ENCODE results near the gene SRI. TPM values are rescaled to one million over a fixed set of nuclear protein-coding genes. Genes with fewer than 3 reads are reported as not detected.
A peak's percentile ranks its signal among the peaks of the same experiment; 100 is the strongest.

SRI gene
- total RNA-seq, 4 donors from 2014 or later, result 12.3 to 33.1 (median 17.3) TPM

GRCh38 chr7:88176190-88176589 is 43.6 kb downstream of the SRI start:
- Histone ChIP-seq H3K4me3 (no peak overlapping the region), H3K27me3 (no peaks in the 10 kb centered on the region), H3K9me3 (no peaks in the 10 kb centered on the region), H3K27ac (no peak overlapping the region), H3K36me3 (no peaks in the 10 kb centered on the region), H3K4me1 (no peaks in the 10 kb centered on the region)
- TF ChIP-seq CTCF (IDR thresholded peaks at IDR 0.05 in 4 of 5, conservative IDR thresholded peaks at IDR 0.05 in 1 of 5) (no peak), POLR2A (IDR thresholded peaks at IDR 0.05) (no peak)
- DNase-seq, result no peak
- no peak for ATAC-seq
- intact Hi-C loops (cut with DNase I; ENCODE audit: low total_unique reads), result no loop called here
- in situ Hi-C loops (cut with MboI; ENCODE audit: low sequenced_read_pairs in 4 of 4), result no loop called here

- H3K9me3 ChIP-seq, result no peaks in the 10 kb centered on the region
- in situ Hi-C loops (cut with MboI; ENCODE audit: low sequenced_read_pairs in 4 of 4), result no loop called here
- no peak for ATAC-seq
- no peak overlapping the region for H3K4me3 ChIP-seq
- no peak for TF ChIP-seq CTCF (IDR thresholded peaks at IDR 0.05 in 4 of 5, conservative IDR thresholded peaks at IDR 0.05 in 1 of 5)
- TF ChIP-seq POLR2A (IDR thresholded peaks at IDR 0.05), result no peak
- no peak overlapping the region for H3K27ac ChIP-seq
- H3K36me3 ChIP-seq, result no peaks in the 10 kb centered on the region
- H3K27me3 ChIP-seq, result no peaks in the 10 kb centered on the region
- H3K4me1 ChIP-seq, result no peaks in the 10 kb centered on the region
- intact Hi-C loops (cut with DNase I; ENCODE audit: low total_unique reads), result no loop called here
- DNase-seq, result no peak
Measured at GRCh38 chr7:88172842-88173241, 47.0 kb downstream of the SRI start.

- TF ChIP-seq POLR2A (IDR thresholded peaks at IDR 0.05) (no peak), CTCF (IDR thresholded peaks at IDR 0.05 in 4 of 5, conservative IDR thresholded peaks at IDR 0.05 in 1 of 5) (peak in 4 of 5 experiments; percentile 7 to 48 (median 24))
- Histone ChIP-seq H3K4me1 (no peaks in the 10 kb centered on the region), H3K36me3 (no peaks in the 10 kb centered on the region), H3K27ac (no peak overlapping the region), H3K4me3 (no peak overlapping the region), H3K9me3 (no peaks in the 10 kb centered on the region), H3K27me3 (no peaks in the 10 kb centered on the region)
- in situ Hi-C loops (cut with MboI; ENCODE audit: low sequenced_read_pairs in 4 of 4), result no loop called here
- intact Hi-C loops (cut with DNase I; ENCODE audit: low total_unique reads), result no loop called here
- DNase-seq (no peak), ATAC-seq (no peak)
Measured at GRCh38 chr7:88169717-88170320, 50.0 kb downstream of the SRI start.

- H3K9me3 ChIP-seq, result no peaks in the 10 kb centered on the region
- H3K4me3 ChIP-seq, result no peak overlapping the region
- no peaks in the 10 kb centered on the region for H3K36me3 ChIP-seq
- H3K27me3 ChIP-seq, result no peaks in the 10 kb centered on the region
- H3K27ac ChIP-seq, result no peak overlapping the region
- no peak for ATAC-seq
- intact Hi-C loops (cut with DNase I; ENCODE audit: low total_unique reads), result no loop called here
- in situ Hi-C loops (cut with MboI; ENCODE audit: low sequenced_read_pairs in 4 of 4), result no loop called here
- no peak for TF ChIP-seq CTCF (IDR thresholded peaks at IDR 0.05 in 4 of 5, conservative IDR thresholded peaks at IDR 0.05 in 1 of 5)
- TF ChIP-seq POLR2A (IDR thresholded peaks at IDR 0.05), result no peak
- no peaks in the 10 kb centered on the region for H3K4me1 ChIP-seq
- no peak for DNase-seq
Measured at GRCh38 chr7:88167721-88168120, 52.1 kb downstream of the SRI start.

- Histone ChIP-seq H3K4me1 (no peaks in the 10 kb centered on the region), H3K4me3 (no peak overlapping the region), H3K9me3 (no peaks in the 10 kb centered on the region), H3K36me3 (no peaks in the 10 kb centered on the region), H3K27me3 (no peaks in the 10 kb centered on the region), H3K27ac (no peak overlapping the region)
- in situ Hi-C loops (cut with MboI; ENCODE audit: low sequenced_read_pairs in 4 of 4) (no loop called here), intact Hi-C loops (cut with DNase I; ENCODE audit: low total_unique reads) (no loop called here)
- DNase-seq (no peak), ATAC-seq (no peak)
- TF ChIP-seq POLR2A (IDR thresholded peaks at IDR 0.05) (no peak), CTCF (IDR thresholded peaks at IDR 0.05 in 4 of 5, conservative IDR thresholded peaks at IDR 0.05 in 1 of 5) (no peak)
Measured at GRCh38 chr7:88167223-88167622, 52.6 kb downstream of the SRI start.

Measured in gastrocnemius medialis (tissue), 4 donors.